GM21423 (cell line): ENCODE data around the gene SLC25A27.

Experiments
- ATAC-seq: cut with Tn5 transposase; IDR thresholded peaks from one replicate; pipeline ENCODE4 v1.9.1; 2021; ENCODE audit warnings: mild to moderate bottlenecking, moderate library complexity; ENCODE audit not compliant: unreplicated experiment

The SLC25A27 gene

DNA sequence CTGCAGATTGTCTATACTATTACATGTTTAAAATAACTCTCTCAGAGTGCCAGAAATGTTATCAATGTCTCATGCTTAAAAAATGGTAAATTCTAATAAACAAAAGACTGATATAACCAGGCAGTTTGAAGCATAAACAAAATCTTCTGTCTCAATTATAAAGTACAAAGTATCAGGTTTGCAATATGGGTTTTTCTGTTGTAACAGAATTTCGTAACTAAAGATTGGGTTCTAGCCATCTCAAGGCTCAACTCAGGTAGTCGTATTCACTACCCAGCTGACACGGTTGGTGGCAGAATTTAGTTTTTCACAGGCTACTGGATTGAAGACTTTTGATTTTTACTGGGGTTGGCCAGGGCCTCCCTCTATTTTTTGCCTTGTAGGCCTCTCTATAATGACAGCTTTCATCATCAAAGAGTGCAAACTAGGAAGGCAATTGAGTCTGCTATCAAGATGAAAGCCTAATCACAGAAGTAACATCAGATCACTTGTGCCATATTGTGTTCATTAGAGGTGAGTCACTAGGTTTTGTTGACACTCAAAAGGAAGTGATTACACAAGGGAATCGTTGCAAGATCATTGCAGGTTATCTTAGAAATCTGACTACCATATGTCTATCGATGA, 3.8 kb upstream of the SLC25A27 start:
- no peak for ATAC-seq

DNA sequence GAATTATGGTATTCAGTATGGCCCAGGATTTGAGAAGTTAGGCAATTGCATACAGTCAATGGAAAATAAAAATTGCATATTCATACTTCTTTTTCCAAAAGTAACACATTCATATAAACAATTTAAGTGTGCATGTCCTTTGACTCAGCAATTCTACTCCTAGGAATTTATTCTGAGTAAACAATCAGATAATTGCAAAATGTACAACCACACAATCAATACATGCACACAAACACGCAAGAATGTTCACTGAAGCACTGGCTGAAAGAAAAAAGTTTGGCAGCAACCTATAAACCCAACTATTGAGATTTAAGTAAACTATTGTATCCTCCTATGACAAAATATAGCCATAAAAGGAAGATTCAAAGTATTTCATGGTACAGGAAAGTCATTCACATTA, 1.8 kb upstream of the SLC25A27 start:
- no peak for ATAC-seq

- ATAC-seq: no peak
Measured at GRCh38 chr6:46651816-46652215, 959 bp upstream of the SLC25A27 start.

DNA sequence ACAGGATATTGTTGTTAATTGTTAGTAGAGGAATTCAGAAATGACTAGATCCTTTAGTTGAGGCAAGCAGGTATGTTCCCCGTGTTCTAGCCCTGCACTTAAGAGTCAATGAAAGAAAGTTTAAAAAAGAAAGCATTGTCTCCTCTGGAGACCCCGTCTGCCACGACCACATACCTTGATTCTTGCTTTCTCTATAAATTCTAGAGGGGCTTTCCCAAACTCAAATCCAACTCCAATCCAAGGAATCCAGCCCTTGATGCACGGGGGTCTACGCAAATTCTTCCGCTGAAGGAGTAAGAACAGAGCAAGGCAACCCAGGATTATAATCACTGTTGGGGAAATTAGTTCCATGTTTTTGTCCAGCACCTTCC, 558 bp upstream of the SLC25A27 start:
- ATAC-seq: no peak

DNA sequence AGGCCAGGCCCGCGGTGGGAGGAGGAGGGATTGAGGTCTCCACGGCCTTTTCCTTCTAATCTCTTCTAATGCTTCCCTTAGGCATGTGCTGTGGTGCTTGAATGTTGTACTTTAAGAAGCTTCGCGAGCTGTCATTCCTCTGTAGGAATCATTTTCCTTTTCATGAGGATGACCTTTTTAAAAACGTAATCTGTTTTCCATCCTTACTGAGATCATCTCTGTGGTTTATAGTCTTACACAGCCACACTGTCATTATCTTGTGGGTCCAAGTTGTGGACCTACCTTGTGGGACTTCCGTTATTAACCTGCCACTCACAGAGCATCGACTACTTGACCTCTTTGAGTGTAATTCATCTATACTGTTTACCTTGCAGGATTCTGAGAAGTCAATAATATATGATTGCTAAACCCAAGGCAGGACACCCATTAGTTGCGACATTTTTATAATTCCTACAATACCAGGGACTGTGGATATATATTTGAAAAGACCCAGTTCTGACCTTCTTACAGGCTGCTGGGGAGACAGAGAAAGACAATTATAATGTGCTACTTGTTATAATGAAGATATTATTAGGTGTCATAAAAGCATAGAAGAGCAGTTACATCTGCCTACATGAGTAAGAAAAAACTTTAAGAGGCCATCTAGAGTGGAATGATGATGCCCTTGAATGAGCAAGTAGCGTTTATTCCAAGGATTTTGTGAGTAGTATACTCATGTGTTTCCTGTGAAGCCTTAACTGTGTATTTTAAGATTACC, 842 bp downstream of the SLC25A27 start:
- no peak for ATAC-seq

DNA sequence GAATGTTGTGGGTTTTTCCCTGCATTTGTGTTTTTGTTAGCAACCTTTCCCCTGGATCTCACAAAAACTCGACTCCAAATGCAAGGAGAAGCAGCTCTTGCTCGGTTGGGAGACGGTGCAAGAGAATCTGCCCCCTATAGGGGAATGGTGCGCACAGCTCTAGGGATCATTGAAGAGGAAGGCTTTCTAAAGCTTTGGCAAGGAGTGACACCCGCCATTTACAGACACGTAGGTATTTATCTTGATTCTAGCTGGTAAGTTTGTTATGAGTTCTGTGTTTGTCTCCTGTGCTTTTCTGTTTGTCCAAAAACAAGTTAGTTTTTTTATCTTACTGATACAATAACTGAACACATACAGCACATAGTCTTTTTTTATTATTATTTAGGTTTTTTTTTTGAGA, 3.0 kb downstream of the SLC25A27 start:
- no peak for ATAC-seq

DNA sequence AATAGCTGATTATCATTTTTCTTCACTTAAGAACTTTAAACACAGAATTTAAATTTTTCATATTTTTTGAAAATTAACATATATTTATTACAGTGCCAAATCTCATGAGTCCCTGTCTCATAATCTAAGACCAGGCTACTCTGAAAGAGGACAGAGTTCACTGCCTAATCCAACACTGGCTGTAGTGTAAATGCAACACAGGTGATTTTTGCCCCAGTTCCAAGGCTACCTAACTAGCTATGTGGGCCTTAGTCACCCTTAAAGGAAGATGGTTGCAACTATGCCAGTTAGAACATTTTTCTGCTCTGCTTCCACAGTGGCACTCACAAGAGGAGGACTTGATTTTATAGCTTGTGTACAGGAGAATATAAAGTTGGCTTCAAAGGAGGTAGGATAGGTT, 4.9 kb downstream of the SLC25A27 start:
- no peak for ATAC-seq

- no peak for ATAC-seq
Measured at GRCh38 chr6:46661483-46661882, 8.7 kb downstream of the SLC25A27 start.

DNA sequence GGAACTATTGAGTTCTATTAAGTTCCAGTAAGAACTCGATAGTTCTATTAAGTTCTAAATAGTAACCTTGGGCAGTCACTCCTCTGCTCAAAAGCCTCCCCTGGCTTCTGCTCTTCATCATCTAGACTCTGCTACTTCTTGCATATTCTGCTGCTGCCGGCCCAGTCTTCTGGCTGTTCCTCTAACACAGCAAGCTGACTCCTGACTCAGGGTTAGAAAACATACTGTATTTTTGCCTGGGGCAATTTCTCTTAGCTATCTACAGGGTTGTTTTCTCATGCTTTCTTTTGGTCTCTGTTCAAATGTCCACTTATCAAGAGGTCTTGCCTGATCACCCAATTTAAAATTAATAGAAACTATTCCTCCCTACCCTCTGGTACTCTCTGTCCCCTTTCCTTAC, 14.6 kb downstream of the SLC25A27 start:
- no peak for ATAC-seq

- no peak for ATAC-seq
Measured at GRCh38 chr6:46674410-46674809, 21.6 kb downstream of the SLC25A27 start.

DNA sequence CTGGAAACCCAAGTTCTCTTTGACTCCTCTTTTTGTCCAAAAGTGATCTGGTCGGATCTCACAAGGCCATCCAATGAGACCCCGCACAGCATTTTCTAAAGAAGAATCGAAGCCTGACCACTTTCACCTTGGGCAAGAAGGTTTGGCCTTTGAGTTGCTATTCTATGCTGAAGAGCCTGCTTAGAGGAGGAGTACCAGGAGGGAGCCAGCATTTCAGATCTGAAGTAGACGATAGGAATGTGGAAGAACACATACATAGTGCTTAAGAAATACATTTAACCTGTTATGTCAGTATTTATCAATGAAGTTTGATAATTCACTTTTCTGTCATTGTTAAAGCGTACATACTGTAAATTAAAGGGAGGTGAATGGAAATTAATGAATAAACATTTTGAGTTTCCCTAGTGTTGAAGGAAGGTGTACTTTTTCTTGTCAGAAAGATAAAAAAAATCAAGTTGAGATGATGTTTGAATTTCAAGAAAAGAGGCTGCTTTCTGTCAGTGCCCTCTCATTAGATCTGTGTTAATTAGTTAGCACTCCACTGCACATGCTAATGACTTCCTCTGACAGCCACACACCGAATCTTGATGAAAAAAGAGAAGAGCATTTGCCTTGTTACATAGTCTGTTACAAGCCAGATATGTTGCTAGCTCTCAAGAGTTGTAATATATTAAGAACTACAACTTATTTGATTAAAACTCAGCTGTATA, 24.0 kb downstream of the SLC25A27 start:
- no peak for ATAC-seq

GRCh38 chr6:46677314-46677654, 24.5 kb downstream of the SLC25A27 start:
- no peak for ATAC-seq

DNA sequence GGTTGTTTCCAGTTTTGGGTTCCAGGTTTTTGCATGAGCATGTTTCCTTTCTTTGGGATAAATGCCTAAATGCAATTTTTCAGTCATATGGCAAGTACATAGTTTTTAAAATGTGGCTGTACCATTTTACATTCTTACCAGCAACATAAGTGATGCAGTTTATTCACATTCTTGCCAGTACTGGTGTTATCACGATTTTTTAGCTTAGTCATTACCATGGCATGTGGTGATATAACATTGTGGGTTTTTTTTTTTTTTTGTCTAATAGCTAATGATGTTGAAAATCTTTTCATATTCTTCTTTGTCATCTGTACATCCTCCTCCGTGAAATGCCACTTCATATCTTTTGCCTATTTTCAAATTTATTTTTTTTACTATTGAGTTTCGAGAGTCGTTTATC, 32.0 kb downstream of the SLC25A27 start:
- ATAC-seq: no peak

DNA sequence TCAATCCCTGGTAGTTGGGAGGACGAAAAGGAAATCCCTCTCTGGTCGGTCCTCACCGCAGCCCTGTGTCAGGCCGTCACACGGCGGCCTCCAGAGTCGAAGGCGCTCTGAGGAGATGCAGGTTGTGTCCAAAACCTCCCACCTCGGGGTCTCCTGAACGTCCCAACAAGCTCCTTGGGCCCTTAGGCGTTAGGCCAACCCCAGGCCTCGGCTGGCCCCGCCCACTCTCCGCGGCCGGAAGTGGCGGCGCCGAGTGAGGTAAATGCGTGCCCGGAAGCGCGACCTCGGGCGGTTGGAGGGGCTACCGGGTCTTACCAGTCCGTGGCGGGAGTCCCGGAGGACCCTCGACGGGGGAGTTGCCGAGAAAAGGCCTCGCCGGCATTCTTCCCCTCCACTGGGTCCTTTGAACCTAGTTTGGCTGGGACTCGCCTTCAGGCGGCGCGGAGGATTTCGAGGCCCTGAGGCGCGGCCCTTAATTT, 34.9 kb downstream of the SLC25A27 start, which contains the start of gene TDRD6:
TDRD6 (plus strand) TSS at position 267 of the 479 bp plus-strand sequence. CDS start 244 bp downstream, outside the sequence.
- ATAC-seq: no peak

- no peak for ATAC-seq
Measured at GRCh38 chr6:46688117-46688965, 35.6 kb downstream of the SLC25A27 start.

DNA sequence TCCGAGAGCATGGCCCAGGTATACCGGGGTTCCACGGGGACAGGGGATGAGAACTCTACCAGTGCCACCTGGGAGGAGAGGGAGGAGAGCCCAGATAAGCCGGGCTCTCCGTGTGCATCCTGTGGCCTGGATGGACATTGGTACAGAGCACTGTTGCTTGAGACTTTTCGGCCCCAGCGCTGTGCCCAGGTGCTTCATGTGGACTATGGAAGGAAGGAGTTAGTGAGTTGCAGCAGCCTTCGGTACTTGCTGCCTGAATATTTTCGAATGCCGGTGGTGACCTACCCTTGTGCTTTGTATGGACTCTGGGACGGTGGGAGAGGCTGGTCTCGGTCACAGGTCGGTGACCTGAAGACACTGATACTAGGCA, 36.2 kb downstream of the SLC25A27 start:
- ATAC-seq: no peak

- no peak for ATAC-seq
Measured at GRCh38 chr6:46689657-46690056, 36.9 kb downstream of the SLC25A27 start.

DNA sequence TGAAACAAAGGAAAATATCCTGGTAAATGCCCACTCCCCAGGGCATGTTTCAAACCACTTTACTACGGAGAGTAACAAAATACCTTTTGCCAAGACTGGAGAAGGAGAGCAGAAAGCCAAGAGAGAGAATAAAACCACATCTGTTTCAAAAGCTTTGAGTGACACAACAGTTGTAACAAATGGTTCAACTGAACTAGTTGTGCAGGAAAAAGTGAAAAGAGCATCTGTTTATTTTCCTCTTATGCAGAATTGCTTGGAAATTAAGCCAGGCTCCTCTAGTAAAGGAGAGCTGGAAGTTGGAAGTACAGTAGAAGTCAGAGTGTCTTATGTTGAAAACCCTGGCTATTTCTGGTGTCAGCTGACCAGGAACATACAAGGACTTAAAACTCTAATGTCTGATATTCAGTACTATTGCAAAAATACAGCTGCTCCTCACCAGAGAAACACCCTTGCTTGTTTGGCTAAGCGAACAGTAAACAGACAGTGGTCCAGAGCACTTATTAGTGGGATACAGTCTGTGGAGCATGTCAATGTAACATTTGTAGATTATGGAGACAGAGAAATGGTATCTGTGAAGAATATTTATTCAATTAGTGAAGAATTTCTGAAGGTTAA, 37.5 kb downstream of the SLC25A27 start:
- no peak for ATAC-seq

DNA sequence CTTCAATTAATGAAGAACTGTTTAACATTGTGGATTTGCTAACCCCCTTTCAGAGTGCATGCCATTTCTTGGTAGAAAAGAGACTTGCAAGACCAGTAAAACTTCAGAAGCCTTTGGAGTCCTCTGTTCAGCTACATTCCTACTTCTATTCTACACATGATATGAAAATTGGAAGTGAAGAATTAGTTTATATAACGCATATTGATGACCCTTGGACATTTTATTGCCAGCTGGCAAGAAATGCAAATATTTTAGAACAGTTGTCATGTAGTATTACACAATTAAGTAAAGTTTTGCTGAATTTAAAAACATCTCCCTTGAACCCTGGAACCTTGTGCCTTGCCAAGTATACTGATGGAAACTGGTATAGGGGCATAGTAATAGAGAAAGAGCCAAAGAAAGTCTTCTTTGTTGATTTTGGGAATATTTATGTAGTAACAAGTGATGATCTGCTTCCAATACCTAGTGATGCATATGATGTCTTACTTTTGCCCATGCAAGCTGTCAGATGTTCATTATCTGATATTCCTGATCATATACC, 38.2 kb downstream of the SLC25A27 start:
- ATAC-seq: no peak

GRCh38 chr6:46699970-46700369, 47.2 kb downstream of the SLC25A27 start:
- no peak for ATAC-seq
